ENCODE measurements around the gene POLD2. TPM values are rescaled to one million over a fixed set of nuclear protein-coding genes. Genes with fewer than 3 reads are reported as not detected.

The POLD2 gene
- total RNA-seq, 1 experiment from 2014 or later, result 186 TPM

- Histone ChIP-seq H3K4me3 (no peak overlapping the region), H3K27me3 (no peaks in the 10 kb centered on the region), H3K36me3 (no peaks in the 10 kb centered on the region; the same call in none of the 2 replicates), H3K9me3 (no peaks in the 10 kb centered on the region)
- DNase-seq, result no peak
Observed at GRCh38 chr7:44068054-44068453, 55.3 kb downstream of the POLD2 start.

GRCh38 chr7:44067064-44067951 lies 56.0 kb downstream of the POLD2 start:
- no peak overlapping the region for H3K4me3 ChIP-seq
- H3K27me3 ChIP-seq, result no peaks in the 10 kb centered on the region
- no peak for DNase-seq
- H3K36me3 ChIP-seq, result no peaks in the 10 kb centered on the region; the same call in none of the 2 replicates
- no peaks in the 10 kb centered on the region for H3K9me3 ChIP-seq

DNA sequence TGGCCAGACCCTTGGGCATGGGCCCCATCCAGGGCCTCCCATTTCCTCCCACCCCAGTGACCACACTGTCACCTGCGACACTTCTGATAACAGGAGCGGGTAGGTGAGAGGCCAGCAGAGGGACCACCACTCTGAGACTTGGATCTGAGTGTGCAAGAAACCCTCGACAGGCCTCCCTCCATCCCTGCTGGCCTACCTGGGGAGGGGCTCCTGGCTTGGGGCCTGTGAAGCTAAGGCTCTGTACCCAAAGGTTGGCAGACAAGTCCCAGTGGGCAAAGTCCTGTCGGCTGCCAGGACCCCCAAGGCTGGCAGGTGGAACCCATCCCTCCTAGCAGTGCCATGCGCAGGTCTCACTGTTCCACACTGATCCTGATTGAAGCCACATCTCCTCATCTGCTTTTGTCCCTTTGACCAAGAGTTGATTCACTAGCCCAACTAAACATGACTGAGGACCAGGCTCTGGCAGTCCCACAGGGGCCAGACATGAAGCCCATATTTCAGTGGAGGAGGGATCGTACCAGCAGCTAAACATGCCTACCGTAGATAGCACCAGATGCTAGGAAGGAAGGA lies 56.8 kb downstream of the POLD2 start:
- no peak overlapping the region for H3K4me3 ChIP-seq
- no peaks in the 10 kb centered on the region for H3K9me3 ChIP-seq
- no peaks in the 10 kb centered on the region for H3K27me3 ChIP-seq
- DNase-seq, result no peak
- H3K36me3 ChIP-seq, result no peaks in the 10 kb centered on the region; the same call in none of the 2 replicates

- H3K27me3 ChIP-seq, result no peaks in the 10 kb centered on the region
Observed at GRCh38 chr7:44066111-44066460, 57.3 kb downstream of the POLD2 start.

GRCh38 chr7:44065431-44066110 lies 57.8 kb downstream of the POLD2 start, which contains the start of gene PGAM2:
TSS of gene PGAM2 (minus strand) at chr7:44065567. CDS start at chr7:44065529, 38 bp downstream.
- Histone ChIP-seq H3K9me3 (no peaks in the 10 kb centered on the region), H3K36me3 (peaks cover 5% of the 10 kb centered on the region), H3K27me3 (no peaks in the 10 kb centered on the region), H3K4me3 (no peak within 1 kb of the TSS)
- peak; percentile 23 for DNase-seq

More at GRCh38 chr7:44066111-44066460, 57.3 kb downstream of the POLD2 start:
- no peak overlapping the region for H3K4me3 ChIP-seq
- DNase-seq, result no peak
- H3K9me3 ChIP-seq, result no peaks in the 10 kb centered on the region
- peaks cover 2% of the 10 kb centered on the region for H3K36me3 ChIP-seq

GRCh38 chr7:44064791-44065430 lies 58.4 kb downstream of the POLD2 start:
- Histone ChIP-seq H3K36me3 (peaks cover 5% of the 10 kb centered on the region), H3K4me3 (no peak overlapping the region), H3K27me3 (no peaks in the 10 kb centered on the region), H3K9me3 (no peaks in the 10 kb centered on the region)
- DNase-seq, result no peak

Other genes with a start within 250 kb of the POLD2 start
- gene URGCP, start 217.0 kb downstream of the POLD2 start, total RNA-seq (2014; rRNA removed; shearing (Covaris generic); ENCODE audit: low replicate concordance), result 38.3 and 41.8 TPM in 2 replicates
- gene UBE2D4, start 197.1 kb downstream of the POLD2 start, total RNA-seq (2014; rRNA removed; shearing (Covaris generic); ENCODE audit: low replicate concordance), result 10.7 and 20.7 TPM in 2 replicates
- gene SPDYE1, start 125.7 kb downstream of the POLD2 start, total RNA-seq (2014; rRNA removed; shearing (Covaris generic); ENCODE audit: low replicate concordance), result not detected in 2 replicates
- 103 and 166 TPM in 2 replicates for gene DBNL, start 78.8 kb downstream of the POLD2 start, total RNA-seq (2014; rRNA removed; shearing (Covaris generic); ENCODE audit: low replicate concordance)
- gene PGAM2, start 58.0 kb downstream of the POLD2 start, total RNA-seq (2014; rRNA removed; shearing (Covaris generic); ENCODE audit: low replicate concordance), result not detected in 2 replicates
- gene POLM, start 41.0 kb downstream of the POLD2 start, total RNA-seq (2014; rRNA removed; shearing (Covaris generic); ENCODE audit: low replicate concordance), result 9.4 and 10.8 TPM in 2 replicates
- 36.8 and 45.8 TPM in 2 replicates for gene AEBP1, start 19.2 kb downstream of the POLD2 start, total RNA-seq (2014; rRNA removed; shearing (Covaris generic); ENCODE audit: low replicate concordance)
- gene MYL7, start 17.8 kb upstream of the POLD2 start, total RNA-seq (2014; rRNA removed; shearing (Covaris generic); ENCODE audit: low replicate concordance), result not detected in 2 replicates
- not detected in 2 replicates for gene GCK, start 65.9 kb upstream of the POLD2 start, total RNA-seq (2014; rRNA removed; shearing (Covaris generic); ENCODE audit: low replicate concordance)
- 121 and 140 TPM in 2 replicates for gene YKT6, start 77.4 kb upstream of the POLD2 start, total RNA-seq (2014; rRNA removed; shearing (Covaris generic); ENCODE audit: low replicate concordance)
- 0.54 and 2.0 TPM in 2 replicates for gene CAMK2B, start 202.0 kb upstream of the POLD2 start, total RNA-seq (2014; rRNA removed; shearing (Covaris generic); ENCODE audit: low replicate concordance)